D341Med (cell line): ENCODE measurements around the gene MAP3K19.
"Not testable (repeated sequence)": the region's sequence is repeated elsewhere in the genome, so short reads cannot be mapped to it uniquely, and the experiment has no call there.

Experiments used
- DNase-seq: peaks from one replicate; pipeline ENCODE4 v3.0.0; 2012; ENCODE audit warnings: low spot score

Gene MAP3K19

DNA sequence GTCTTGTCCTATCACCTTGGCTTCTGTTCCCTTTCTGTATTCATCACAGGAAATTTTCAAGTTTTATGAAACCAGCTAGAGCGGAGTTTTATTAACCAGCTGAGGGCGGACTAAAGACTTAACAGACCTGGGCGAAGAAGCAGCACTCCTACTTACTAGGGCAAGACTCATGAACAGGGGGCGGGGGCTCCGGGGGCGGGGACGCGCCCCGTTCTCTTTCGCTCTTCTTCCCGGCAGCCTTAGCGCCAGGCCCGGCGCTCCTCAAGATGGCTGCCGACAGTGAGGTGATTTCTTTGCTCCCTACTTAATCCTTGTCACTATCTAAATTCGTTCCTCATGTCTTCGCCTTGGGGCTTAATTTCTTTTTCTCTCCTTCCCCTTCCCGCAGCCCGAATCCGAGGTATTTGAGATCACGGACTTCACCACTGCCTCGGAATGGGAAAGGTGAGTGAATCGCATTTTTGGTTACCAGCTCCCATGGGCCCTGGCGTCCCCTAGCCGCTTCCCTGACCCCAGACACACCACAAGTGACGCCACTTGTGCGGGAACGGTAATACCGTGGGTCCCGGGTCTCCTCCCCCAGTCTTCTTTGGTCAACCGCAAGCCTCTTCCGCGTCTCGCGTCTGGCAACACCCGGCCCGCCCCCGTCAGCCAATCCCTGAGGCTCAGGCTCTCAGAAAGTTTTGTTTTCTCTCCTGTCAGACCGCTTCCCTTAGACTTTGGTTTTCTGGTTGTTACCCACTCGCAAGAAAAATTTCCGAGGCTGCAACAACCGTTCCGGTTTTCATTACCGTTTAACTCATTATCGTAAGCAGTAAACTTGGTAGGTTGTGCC lies 5.0 kb upstream of the MAP3K19 start, which contains the start of gene RAB3GAP1:
TSS of gene RAB3GAP1 (plus strand) at position 251 of the 835 bp plus-strand sequence. CDS start at position 267, 16 bp downstream.
- DNase-seq = peak; percentile 90

DNA sequence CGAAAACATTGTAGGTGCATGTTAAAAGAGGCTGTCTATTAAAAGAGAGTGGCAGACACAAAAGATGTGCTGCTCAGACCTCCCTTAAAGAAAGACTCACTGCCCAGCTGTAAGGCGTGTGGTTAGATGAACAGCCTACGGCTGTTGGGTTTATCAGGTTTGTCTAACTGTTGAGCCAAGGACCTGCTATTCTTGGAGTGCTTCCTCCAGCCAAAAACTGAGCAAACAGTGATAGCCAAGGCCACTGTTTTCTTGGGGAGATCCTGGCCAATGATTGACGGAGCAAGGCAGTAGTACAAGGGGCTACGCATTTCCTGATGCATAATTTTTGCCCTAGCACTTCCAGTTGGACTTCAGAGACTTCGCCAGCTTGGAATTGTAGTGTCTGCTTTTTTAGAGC lies 3.4 kb upstream of the MAP3K19 start:
- no peak for DNase-seq

DNA sequence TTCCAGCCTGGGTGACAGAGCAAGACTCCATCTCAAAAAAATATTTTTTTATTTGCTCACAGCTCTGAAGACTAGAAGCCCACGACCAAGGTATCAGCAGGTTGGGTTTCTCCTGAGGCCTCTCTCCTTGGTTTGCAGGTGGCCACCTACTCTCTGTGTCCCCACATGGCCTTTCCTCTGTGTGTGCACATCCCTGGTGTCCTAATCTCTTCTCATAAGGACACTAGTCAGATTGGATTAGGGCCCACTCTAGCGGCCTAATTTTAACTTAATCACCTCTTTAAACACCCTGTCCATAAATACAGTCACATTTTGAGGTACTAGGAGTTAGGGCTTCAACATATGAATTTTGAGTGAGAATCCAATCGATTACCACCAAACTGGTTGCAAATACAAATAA lies 2.9 kb upstream of the MAP3K19 start:
- DNase-seq = no peak

DNA sequence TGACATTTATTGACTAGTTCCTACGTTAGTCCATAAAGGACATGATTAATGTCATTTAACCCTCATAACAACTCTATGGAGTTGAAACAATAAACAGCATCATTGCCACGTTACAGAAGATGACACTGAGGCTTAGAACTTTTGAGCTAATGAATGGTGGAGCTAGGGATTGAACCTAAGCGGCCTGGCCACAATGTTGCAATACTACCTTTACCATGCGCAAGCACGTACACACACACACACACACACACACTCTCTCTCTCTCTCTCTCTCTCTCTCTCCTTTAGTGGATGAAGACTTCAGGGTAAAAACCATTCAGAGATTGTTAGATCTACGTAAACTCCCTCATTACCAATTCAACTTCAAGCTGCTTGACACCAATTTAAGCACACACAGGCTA lies 875 bp upstream of the MAP3K19 start:
- DNase-seq = no peak

DNA sequence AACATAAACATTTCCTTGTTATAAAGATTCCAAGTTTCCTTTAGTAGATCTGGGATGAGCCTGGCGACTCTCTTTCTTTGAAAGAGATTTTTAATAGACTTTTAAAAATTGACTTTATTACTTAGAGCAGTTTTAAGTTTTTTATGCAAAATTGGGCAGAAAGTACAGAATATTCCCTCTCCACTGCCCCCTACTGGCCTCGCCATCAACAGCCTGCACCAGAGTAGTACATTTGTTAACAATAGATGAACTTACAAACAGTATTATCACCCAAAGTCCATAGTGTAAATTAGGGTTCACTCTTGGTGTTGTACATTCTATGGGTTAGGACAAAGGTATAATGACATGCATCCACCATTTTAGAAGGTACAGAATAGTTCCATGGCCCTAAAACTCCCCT lies 3.9 kb downstream of the MAP3K19 start:
- DNase-seq = no peak

DNA sequence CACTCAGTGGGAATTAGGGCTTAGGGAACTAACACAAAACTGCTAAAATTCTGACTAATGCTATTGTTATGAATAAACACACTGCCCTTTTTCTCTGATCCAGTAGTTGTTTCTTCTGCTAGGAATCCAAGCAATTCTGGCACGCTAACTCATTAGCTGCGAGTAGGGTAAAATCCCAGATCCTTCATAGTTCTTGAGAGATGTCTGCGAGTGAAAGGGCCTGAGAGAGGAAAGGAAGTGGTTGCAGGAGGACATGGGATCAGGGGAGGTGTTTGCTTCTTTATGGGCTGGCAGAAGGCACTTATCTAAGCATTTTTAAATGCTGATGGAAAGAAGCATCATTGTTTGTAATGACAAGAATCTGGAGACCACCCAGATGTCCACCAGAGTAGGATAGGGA lies 9.4 kb downstream of the MAP3K19 start:
- no peak for DNase-seq

DNA sequence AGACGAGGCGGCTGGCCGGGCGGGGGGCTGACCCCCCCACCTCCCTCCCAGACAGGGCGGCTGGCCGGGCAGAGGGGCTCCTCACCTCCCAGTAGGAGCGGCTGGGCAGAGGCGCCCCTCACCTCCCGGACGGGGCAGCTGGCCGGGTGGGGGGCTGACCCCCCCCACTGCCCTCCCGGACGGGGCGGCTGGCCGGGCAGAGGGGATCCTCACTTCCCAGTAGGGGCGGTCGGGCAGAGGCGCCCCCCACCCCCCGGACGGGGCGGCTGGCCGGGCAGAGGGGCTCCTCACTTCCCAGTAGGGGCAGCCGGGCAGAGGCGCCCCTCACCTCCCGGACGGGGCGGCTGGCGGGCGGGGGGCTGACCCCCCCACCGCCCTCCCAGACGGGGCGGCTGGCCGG lies 14.0 kb downstream of the MAP3K19 start:
- not testable (repeated sequence) for DNase-seq

DNA sequence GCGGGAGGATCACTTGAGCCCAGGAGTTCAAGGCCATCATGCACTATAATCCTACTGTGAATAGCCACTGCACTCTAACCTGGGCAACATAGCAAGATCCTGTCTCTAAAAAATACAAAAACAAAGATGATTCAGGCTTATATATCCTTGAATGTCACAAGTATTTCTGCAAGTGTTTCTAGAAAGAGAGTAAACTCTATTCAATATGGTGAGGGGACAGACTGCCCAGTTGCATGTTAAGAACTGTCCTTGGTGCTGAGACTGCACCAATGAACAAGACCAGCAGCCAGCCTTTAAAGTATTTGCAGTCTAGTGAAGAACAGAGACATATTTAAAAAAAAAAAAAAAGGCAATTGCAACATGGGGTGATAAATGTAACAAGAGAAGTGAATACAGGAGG lies 16.4 kb downstream of the MAP3K19 start:
- DNase-seq = no peak

DNA sequence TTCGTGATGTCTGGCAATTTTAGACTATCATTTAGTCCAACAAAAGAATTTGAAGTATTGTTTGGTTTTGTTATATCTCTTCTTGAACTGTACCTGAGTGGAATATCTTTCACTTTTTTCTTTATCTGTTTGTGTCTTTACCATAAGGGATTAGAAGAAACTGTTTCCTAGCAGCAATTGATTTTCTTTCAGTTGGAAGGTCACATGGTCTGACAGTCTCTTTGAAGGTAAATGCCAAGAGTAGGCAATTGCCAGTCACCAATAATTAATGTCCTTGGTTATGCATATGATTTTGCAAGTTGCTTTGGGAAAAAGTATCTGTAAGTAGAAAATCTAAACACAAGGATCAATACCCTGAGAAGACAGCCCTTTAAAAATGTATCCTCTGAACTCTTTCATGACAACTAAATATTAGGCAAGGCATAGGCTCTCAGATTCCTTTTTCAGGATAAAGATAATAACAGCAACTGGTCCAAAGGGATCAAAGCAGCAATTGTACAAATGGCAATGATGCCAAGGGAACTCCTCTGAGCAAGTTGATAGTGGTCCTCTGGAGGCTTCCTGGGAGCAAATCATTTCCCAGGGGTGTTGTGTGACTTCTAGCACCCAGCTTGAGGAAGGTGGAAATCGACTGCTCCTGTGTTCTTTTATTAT lies 17.6 kb downstream of the MAP3K19 start:
- no peak for DNase-seq

DNA sequence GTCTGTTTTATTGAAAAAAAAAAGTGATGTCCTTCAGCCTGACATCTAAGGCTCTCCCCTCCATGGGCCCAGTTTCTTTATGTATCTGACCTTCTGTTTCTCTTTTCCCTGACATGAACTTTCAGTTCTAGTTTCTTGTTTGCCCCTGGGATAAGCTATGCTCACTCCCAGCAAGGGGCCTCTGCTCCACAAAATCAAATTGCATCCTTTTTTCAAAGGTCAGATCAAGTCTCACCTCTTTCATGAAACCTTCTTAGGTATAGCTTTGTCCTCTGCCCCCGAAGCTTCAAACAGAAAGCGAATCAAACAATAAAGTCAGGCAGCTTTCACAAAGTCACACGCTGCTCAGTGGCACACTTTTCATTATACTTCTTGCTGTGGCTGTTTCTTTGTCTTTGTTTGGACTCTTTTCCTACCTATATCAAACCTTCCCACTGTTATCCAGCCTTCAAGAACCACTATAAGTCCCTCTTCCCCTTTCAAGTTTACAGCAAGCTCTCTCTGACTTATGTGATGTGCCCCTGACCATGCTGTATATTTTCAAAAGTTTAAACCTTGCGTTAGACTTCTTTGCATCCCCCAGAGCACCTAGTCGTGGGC lies 23.3 kb downstream of the MAP3K19 start:
- no peak for DNase-seq

DNA sequence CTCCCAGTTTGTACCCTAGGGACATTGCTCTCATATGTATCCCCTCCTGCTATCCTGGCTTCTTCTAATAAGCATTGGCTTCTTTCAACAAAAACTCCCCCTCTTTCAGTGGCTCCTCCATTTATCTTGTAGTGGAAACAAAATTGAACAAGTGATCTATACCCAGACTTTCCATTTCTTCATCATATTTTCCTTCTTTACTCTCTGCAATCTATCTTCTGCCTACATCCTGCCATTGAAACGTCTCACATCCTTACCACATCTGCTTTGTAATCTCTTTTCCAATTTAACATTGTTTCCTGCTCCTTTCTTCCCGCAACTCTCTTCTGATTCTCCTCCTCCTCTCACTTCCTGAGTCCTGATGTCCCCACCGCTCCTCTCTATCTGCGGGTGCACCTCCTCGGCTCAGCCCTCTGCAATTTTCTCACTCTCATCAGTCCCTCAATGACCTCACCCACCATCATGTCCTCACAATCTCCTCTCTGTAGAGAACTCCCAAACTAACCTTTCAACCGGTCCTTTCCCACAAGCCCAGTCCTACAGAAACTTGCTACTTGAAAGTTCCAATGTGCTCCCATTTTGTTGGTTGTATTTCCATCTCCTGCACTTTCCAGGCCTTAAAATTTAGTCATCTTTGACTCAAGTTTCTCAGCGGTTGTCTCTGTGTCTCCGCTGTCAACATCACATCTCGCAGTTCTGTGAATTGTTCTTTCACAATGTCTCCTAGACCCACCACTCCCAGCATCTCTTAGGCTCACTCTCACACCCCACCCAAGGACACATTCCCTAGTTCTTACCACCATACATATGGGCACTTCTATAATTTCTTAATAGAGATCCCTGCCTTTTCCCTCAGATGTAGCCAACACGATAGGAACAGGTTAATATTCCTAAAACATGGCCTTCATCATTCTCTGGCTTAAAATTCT lies 24.0 kb downstream of the MAP3K19 start:
- DNase-seq = no peak

DNA sequence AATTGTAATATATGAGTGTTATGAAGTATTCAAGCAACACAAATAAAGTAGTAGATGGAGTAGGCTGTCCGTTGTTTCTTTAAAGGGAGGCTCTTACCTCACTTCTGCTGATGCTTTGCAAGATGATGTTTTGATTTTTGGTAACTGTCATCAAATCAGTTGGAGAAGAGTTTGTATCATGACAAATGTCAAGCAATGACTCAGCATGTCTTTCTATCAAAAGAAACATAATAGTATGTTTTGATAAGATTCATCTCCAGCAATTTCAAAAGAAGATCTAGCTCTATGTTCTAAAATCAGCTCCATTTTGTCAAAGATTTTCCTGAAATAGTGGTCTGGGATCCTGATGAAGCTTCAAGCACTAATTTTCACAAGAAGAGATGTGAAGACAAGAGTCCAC lies 25.6 kb downstream of the MAP3K19 start:
- DNase-seq = no peak

DNA sequence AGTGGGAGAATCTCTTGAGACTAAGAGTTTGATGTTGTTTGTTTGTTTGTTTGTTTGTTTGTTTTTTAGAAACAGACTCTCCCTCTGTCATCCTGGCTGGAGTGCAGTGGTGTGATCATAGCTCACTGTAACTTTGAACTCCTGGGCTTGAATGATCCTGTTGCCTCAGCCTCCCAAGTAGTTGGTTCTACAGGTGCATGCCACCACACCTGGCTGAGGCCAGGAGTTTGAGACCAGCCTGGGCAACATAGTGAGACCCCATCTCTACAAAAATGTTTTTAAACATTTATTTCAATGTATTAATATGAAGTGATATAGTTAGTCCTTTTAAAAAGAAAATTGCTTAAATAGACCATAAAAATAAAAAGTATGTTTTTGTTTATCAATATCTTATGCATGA lies 35.6 kb downstream of the MAP3K19 start:
- no peak for DNase-seq

DNA sequence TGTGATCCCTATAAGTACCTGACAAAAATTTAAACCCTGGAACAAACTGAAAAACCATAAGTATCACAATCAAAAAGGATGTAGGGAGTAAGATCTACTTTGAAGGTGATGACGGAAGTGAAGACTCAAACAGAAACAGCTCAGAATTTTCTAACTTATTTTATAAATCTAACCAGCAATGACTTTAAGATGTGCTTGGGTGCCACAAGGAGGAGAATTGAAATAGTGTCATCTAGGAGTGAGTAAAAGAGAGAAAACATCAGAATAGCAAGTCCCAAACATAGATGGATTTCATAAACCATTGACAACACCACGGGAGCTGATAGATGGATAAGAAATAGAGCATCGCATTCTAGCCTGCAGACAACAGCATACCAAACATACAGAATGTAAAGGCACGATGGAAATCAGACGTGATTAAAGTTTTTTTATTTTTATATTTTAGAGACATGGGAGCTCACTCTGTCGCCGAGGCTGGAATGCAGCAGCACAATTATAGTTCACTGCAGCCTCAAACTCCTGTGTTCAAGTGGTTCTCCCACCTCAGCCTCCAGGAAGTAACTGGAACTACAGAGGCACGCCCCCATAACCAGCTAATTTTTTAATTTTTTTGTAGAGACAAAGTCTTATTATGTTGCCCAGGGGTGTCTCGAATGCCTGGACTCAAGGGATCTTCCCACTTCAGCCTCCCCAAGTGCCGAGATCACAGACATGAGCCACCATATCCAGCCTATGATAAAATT lies 36.9 kb downstream of the MAP3K19 start:
- no peak for DNase-seq

DNA sequence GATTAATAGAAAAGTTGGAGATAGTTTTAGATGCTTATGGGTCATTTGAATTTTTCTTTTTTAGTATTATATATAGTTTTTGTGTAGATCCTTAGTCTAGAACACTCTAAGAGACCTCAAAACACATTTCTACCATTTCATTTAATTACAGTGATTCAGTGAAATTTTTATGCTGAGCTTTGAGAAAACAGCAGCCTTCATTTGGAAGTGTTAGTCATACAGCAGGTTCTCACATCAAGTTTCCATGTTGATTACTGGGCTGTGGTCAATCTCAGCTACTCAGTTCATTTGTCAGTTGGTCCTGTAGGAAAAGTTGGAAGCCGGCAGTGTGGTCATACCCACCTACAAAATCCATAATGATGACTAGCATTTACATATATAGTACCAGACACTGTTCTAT lies 37.9 kb downstream of the MAP3K19 start:
- no peak for DNase-seq

DNA sequence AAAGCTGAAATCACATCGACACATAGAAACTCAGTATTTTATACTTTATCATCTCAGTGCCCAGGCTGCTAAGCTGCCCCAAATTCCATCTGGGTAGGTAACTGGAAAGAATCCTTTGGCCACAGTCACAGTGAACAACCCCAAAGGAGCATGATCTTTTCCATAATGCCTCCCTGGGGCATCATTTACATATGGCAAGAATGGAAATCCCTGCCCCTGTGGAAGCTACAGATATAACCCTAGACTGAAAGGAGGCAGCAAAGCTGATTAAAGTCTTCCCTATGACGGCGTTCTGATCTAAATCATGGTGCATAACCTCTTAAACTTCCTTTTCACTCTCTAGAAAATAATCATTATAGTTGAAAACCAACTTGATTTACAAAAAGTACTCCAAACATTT lies 41.5 kb downstream of the MAP3K19 start:
- peak; percentile 52 for DNase-seq

DNA sequence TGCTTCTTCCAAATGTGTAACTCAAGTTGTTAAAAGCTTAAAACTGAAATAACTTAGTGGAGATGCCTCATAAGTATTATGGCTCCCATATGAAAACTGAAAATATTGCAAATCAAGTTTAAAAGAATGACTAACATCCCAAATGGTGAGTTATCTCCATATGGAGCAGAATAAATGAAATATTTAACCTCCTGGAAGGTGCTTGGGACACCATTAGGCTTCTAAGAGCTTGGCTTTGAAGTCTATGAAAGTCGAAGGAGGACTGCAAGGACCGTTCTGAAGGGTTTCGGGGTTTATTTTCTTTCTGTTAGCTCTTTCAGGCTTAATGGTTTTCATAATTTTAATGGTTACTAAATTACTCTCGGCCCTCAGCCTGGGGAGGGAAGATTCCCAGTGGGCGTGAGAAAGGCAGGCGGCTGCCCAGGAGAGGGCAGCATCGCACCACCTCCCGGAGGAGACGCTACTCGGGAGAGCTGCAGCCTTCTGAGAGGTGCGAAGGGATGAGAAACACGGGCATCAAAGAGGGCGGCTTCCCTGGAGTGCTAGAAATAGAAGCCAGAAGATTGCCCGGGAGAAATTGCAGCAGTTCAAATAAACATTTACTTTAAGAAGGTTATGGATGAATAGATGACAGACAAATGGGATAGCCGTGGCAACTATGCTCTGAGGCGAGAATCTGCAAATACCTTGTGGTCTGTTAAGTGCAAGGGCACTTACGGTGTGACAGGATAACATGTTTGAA lies 43.1 kb downstream of the MAP3K19 start:
- DNase-seq = peak; percentile 87

DNA sequence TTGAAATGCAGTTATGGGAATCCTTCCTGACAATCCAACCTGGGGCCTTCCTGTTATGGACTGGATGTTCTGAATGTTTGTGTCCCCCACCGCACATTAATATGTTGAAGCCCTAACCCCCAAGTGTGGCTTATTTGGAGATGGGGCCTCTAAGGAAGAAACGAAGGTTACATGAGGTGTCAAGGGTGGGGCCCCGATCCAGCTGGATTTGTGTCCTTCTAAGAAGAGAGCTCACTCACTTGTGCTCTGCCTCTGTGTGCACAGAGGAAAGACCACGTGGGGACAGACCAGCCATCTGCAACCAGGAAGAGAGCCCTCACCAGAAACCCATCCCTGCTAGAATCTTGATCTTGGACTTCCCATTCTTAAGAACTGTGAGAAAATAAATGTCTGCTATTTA lies 44.4 kb downstream of the MAP3K19 start:
- DNase-seq = no peak

DNA sequence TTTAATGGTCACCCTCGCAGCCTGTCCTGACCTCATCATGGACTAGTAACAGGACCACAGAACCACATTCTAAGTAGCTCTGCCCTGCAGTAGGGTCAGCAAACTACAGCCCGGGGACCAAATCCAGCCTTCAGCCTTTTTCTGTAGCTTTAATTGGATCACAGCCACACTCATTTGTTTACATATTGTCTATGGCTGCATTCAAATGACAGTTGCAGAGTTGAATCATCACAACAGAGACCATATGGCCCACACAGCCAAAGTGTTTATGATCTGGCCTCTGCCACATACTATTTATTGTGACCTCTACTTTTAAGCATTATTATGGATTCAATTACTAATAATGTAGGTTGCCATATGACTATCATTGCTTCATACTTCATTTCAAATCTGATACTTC lies 47.7 kb downstream of the MAP3K19 start:
- no peak for DNase-seq

DNA sequence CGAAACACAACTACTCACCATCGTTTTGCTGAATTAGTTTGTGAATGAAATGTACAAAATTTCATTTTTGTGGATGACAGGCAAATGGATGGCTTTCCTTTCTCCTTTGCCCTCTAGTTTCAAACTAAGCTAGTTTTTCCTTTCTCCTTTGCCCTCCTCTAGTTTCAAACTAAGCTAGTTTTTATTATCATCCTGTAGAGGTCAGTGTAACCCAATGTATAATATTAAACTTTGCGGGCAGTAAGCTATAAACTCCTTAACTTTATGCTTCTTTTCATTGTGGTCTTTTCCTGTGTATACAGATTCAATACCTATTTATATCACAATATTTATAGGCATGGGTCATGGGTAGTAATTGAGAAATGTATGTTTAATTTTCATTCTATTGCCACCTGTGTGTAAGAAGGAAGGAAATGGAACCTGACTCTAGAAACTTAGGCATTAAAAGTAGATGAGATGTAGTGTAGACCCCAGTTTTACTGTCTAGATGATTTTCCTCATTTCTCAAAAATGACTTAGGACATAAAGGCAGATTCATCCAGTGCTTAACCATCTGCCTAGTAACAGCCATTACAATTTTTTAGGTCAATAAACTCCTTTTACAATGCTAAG lies 58.1 kb downstream of the MAP3K19 start:
- peak; percentile 26 for DNase-seq
